HG03135 (cell line): ENCODE measurements around the gene ZNF879.

Experiments
- ATAC-seq: cut with Tn5 transposase; IDR thresholded peaks from one replicate; pipeline ENCODE4 v1.9.1; 2021; ENCODE audit warnings: mild to moderate bottlenecking, moderate library complexity; ENCODE audit not compliant: unreplicated experiment

Gene ZNF879

DNA sequence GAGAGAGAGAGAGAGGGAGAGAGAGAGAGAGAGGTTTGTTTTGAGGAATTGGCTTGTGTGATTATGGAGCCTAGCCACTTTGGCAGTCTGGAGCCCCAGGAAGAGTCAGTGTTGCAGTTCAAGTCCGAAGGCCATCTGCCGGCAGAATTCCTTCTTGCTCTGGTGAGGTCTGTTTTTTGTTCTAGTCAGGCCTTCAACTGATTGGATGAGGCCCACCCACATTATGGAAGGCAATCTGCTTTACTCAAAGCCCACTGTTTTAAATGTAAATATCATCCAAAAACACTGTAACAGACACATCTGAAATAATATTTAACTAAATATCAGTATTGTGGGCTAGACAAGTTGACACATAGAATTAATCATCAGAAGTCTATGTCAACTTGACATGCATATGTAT, 17.0 kb upstream of the ZNF879 start:
- ATAC-seq, result no peak

DNA sequence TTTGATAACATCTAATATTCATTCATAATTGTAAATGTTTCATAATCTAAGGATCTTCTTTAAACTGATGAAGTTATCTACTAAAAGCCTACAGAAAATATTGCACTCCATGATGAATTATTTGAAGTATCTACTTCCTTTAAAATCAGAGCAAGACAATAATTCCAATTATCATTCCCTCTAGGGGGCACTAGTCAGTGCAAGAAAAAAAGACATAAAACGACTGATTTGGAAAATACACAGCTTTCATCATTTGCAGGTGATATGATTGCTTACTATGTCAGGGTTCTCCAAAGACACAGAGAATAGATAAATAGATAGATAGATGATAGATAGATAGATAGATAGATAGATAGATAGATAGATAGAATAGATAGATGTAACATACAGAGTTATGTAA, 14.9 kb upstream of the ZNF879 start:
- no peak for ATAC-seq

- no peak for ATAC-seq
Observed at GRCh38 chr5:179033004-179033580, 9.5 kb downstream of the ZNF879 start.

DNA sequence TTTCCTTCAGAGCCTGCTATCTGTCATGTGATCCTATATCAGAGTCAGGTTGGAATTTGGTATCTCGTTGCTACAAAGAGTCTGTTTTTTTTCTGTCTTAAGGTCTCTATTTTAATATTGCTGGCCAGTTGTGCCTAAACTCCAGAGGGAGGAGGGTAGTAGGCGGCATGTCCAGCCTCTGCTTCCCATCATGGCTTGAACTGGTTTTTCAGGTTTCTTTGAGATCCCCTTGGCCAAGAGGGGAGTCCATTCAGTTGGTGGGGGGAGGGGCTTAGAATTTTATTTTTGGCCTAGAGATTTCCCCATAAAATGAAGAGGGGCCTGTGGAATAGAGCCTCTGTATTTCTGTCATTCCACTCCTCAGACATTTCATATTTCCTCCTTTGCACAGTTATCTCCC, 21.2 kb downstream of the ZNF879 start:
- ATAC-seq, result no peak

DNA sequence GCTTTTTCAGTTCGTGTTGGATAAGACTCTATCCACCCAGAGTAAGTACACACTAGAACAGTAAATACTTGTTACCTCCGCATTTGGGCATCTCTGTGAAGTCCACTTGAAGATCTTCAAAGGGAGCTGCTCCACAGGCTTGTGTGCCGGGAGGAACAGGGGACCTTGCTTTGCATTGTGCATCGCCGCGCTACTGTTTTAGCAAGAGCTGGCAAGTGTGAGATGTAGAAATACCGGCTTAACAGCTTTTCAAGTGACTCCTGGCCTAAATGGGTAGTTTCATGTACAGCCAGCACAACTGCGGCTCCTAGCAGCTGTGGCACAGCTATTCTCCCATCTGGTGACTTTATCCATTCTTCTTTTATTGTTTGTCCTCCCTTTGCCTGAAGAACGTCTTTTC, 28.2 kb downstream of the ZNF879 start:
- ATAC-seq, result no peak

GRCh38 chr5:179054036-179054785, 30.6 kb downstream of the ZNF879 start:
- no peak for ATAC-seq

GRCh38 chr5:179054876-179055275, 31.3 kb downstream of the ZNF879 start:
- ATAC-seq, result no peak

DNA sequence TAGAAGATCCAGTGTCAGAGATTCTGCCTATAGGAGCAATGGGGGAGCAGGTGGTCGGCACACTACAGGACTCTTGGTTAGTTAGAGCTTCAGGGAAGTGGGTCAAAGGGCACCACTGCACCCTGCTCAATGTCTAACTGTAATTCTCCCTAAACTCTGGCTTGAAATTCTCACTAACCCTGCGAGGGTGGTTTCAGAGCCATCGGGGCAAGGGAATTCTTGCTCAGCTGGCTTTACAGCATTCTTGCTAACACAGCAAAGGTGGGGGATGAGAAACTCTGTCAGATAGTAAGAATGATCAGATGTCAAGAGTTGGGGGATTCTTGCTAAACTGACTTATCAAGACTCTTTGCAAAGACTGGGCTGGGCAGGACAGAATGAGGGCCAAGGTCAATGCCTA, 31.8 kb downstream of the ZNF879 start:
- no peak for ATAC-seq

GRCh38 chr5:179055841-179056240, 32.2 kb downstream of the ZNF879 start:
- no peak for ATAC-seq

DNA sequence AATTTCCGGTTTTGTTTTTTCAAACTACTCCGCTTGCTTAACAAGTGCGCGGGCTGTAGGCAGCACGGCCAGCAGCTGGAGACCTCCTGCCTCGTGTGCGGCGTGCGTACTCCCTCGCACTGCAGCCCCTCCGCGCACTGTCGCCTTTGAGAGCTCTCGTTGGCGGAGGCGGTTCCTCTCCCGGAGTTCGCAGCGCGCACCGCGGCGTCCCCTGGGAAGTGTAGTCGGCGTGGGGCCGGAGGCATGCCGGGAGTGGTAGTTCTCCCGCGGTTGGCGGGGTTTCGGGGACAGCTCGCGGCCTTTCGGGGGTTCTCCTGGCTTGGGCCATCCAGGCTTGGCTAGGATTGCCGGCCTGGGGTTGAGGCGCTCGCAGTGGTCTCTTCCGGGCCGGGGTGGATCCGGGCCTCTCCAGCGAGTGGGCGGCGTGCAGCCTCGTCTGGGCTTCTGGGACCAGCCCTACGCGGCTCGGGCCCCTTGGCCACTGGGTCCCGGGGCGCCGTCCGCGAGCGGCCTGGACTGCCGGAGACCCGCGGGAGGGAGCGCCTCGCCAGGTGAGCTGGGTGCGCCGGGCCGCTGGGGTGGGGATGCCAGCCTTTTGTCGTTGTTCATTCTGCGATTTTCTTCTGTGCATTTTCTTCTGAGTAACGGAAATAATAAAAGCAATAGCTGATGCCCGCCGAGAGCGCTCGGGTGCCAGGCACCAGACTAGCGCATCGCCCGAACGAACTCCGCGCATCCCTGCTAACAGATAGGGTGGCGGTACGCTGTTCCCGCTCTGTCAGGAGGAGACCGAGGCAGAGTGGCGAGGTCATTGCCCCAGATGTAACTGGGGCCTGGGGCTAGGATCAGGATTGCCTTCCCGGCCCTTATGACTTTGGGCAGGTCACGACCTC, 36.8 kb downstream of the ZNF879 start, which contains the start of gene ZNF354C:
ZNF354C (plus strand) TSS at position 258 of the 893 bp plus-strand sequence. CDS start 1,696 bp downstream, outside the sequence.
- no peak for ATAC-seq

DNA sequence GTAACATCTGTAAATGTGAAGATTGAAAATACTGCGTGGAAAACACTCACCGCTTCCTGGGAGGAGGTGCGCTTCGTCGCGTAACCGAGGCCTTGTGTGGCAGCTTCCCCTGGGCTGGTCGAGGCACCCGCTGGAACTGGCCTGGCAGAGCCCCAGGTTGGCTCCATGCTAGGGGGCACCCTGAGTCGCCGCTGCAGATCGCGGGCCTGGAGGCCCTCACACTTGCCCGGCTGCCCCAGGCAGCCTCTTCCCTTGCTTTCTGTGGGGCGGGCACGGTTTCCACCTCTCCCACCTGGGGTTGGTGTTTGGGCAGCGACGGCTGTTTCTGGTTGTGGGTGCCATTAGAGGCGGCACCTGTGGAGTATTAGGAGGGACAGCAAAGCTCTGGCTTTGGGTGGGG, 37.4 kb downstream of the ZNF879 start:
- no peak for ATAC-seq

DNA sequence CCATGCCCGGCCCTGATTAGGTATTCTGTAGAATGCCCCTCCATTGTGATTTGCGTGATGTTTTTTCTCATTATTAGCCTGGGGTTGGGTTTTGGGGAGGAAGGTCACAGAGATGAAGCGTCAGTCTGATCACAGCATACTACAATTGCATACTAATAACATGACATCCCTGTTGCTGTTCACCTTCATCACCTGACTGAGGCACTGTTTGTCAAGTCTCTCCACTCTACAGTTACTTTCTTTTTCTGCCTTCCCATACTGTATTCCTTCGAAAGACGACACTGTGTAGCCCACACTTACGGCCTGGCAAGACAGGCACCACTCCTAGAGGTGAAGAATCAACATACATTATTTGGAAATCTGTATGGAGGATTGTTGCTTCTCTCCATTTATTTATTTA, 42.1 kb downstream of the ZNF879 start:
- ATAC-seq, result no peak

DNA sequence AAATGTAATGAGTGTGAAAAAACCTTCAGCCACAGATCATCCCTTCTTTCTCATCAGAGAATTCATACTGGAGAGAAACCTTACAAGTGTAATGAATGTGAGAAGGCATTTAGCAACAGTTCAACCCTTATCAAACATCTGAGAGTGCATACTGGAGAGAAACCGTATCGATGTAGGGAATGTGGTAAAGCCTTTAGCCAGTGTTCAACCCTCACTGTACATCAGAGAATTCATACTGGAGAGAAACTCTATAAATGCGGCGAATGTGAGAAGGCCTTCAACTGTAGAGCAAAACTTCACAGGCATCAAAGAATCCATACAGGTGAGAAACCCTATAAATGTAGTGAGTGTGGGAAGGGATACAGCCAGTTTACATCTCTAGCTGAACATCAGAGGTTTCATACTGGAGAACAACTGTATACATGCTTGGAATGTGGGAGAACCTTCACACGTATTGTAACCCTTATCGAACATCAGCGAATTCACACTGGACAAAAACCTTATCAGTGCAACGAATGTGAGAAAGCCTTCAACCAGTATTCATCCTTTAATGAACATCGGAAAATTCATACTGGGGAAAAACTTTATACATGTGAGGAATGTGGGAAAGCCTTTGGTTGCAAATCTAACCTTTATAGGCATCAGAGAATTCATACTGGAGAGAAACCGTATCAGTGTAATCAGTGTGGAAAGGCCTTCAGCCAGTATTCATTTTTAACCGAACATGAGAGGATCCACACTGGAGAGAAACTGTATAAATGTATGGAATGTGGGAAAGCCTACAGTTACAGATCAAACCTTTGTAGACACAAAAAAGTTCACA, 55.8 kb downstream of the ZNF879 start:
- no peak for ATAC-seq

- ATAC-seq, result no peak
Observed at GRCh38 chr5:179080724-179081123, 57.1 kb downstream of the ZNF879 start.
